GM21619 (cell line): ENCODE results near the gene TXNDC16.
A peak's percentile ranks its signal among the peaks of the same experiment; 100 is the strongest.

Experiments
- ATAC-seq: cut with Tn5 transposase; IDR thresholded peaks from one replicate; pipeline ENCODE4 v1.9.1; 2021; ENCODE audit not compliant: unreplicated experiment

The TXNDC16 gene

DNA sequence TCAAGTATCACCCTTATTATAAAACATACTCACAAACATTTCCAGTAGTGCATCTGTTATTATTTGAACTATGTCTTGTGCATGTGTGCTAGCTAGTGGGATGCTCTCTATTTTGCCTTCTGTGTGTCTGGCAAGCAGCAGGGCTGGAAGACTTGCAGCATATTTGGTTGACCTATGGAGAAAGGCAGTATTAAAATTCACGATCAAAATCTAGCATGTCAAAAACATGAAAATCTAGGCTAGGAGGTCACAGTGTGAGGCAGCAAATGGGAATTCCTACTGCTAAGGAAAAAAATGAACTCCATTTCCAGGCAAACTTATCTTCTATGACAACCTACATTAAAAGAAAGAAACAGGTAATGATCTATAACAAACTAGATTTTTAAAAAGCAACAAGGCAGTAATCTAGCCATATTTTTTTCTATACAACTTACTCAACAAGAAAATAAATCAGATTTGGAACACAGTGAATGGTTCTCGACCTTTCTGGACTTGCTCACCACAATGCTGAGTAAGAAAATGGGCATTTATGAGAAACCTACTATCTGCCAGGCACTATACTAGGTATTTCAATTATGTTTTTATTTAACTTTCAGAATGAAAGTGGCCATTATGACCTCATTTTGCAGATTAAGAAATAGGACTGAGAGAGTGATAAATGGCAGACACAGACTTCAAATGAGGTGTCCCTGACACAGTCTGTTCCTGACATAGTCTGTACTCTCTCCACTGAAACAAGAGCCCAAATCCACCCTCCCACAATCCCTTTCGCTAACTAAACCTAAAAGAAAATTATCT is 96.8 kb downstream of the TXNDC16 start:
- no peak for ATAC-seq

GRCh38 chr14:52447236-52447635 is 105.1 kb downstream of the TXNDC16 start:
- ATAC-seq = no peak

- no peak for ATAC-seq
These were observed 106.0 kb downstream of the TXNDC16 start for GRCh38 chr14:52446355-52446754.

DNA sequence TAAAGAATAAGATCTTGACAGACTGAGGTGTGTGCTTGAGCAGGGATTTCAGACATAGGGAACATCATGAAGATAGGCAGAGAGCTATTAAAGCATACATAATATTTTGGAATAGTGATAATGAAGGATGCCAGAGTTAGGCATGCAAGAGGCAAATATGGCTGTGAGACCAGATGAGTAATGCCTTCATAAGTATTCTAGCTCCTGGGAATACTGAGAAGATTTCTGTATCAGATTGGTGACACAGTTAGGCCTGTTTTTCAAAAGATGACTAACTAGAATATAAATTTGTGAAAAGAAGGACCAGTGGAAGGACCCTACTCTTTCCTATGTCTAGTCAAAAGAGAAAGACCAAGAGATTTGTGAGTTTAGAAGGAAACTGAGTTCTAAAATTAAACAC is 108.8 kb downstream of the TXNDC16 start:
- ATAC-seq = no peak

- ATAC-seq = no peak
These were observed 109.7 kb downstream of the TXNDC16 start for GRCh38 chr14:52442602-52443001.

DNA sequence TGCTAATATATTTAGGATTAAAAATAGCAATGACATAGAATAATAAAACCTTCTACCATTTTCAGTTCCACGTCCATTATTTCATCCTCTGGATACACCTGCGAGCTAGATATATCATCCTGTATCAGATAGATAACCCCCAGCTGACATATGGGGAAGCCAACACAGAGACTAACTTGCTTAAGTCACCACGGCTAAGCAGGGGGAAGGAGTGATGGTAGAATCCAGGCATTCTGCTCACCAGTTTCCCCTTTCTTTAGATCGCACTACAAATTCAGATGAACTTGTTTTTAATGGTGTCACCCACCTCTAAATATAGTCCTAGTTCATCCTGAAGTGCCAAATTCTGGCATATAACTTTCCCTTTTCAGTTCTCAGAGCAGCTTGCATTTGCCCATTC is 110.1 kb downstream of the TXNDC16 start:
- ATAC-seq = no peak

DNA sequence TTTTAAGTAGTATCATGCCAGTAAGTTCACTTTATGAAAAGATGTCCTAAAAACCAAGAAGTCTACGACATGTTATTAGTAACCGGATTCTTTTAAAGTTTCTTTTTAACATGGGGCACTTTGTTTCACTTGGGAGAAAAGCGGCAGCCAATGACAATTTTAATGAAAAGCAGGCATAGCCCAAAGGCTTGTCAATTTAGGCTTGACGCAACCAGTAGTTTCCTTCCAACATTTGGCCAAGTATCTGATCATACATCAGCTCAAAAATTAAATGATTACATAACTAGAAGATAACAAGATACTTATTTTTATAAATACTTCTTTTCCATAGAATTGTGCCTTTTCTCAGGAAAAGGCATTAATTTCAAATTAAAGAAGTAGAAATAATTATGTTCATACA is 112.8 kb downstream of the TXNDC16 start:
- no peak for ATAC-seq

GRCh38 chr14:52434955-52435354 is 117.3 kb downstream of the TXNDC16 start:
- no peak for ATAC-seq

GRCh38 chr14:52430474-52430873 is 121.8 kb downstream of the TXNDC16 start:
- ATAC-seq = no peak

DNA sequence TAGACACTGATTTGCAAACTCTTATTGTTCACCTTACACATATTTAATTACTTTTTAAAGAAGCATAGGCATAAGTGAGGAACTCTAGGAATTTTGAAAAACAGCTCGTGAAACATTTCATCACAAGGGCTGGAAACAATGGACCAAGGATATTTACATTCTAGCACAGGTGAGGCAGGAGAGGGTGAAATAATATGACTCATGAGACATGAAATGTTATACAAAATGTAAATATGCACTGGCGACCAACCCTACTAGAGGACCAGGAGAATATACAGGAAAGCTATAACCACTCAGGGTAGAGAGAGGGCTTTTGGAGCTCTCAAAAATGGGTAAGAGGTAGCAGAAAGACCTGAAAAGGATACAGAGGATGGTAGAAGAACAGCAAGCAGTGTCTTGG is 122.9 kb downstream of the TXNDC16 start:
- no peak for ATAC-seq

- no peak for ATAC-seq
These were observed 124.8 kb downstream of the TXNDC16 start for GRCh38 chr14:52427460-52427859.

GRCh38 chr14:52422650-52423356 is 129.5 kb downstream of the TXNDC16 start:
- ATAC-seq = no peak

- ATAC-seq = no peak
These were observed 135.2 kb downstream of the TXNDC16 start for GRCh38 chr14:52417139-52417538.

DNA sequence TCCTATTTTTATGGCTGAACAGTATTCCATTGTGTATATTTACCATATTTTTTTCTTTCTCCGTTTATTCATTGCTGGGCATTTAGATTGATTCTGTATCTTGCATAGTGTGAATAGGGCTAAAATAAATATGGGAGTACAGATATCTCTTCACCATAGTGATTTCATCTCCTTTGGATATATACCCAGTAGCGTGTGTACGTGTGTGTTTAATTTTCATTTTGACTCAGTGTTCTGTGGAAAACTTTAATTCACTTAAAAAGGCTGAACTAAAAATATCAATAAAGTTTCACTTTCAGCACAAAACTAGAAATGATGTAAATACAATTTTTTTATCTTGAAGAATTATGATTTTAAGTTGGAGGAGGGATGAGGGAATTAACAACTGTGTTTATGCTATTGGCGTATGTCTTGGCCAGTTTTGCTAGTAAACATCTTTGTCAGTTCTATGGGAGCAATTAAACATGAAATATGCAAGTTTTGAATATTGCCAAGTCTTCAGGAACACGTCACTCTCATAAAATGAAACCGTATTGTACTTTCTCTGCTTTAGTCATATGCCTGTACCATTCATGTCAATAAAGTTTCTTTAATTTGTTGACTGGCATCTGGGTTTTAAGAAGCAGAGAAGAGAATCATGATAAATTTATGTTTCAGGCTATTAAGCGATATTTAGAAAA is 138.4 kb downstream of the TXNDC16 start:
- no peak for ATAC-seq

GRCh38 chr14:52412426-52412825 is 139.9 kb downstream of the TXNDC16 start:
- no peak for ATAC-seq

DNA sequence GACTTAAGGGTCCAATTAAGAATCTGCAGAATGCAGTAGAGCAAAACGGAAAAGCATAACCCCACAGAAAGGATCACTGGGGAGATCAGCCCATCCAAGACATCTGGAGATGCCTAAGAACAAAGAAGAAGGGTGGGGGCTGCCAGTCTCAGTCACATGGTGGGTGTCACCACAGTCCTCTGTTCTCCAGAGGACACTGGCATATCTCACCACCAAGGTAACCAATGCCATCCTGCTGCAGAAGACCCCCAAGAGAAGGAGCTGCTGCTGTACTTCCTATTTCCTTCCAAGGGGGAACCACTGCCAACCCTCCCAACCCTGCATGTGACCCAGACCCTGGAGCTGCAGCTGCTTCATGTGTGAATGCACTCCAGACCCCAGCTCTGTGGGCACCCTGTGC is 147.0 kb downstream of the TXNDC16 start:
- no peak for ATAC-seq

GRCh38 chr14:52402812-52403526 is 149.3 kb downstream of the TXNDC16 start:
- ATAC-seq = peak; percentile 64

GRCh38 chr14:52400846-52401245 is 151.5 kb downstream of the TXNDC16 start:
- no peak for ATAC-seq

GRCh38 chr14:52399921-52400595 is 152.2 kb downstream of the TXNDC16 start:
- no peak for ATAC-seq

GRCh38 chr14:52399104-52399503 is 153.2 kb downstream of the TXNDC16 start:
- ATAC-seq = no peak

GRCh38 chr14:52397844-52398243 is 154.5 kb downstream of the TXNDC16 start:
- ATAC-seq = no peak
